Stimulated activated CD8-positive, alpha-beta memory T cell treated with anti-CD3 and anti-CD28 coated beads, Interleukin-15, amount 100 ng/mL, for 48 hours (primary cell): ENCODE measurements around the gene SCFD2.
"Not testable (repeated sequence)": the region's sequence is repeated elsewhere in the genome, so short reads cannot be mapped to it uniquely, and the experiment has no call there.

Source experiments
- DNase-seq, 2 donors: peaks; one replicate each; pipeline ENCODE4 v3.0.0-alpha.2; 2020; ENCODE audit warnings: low read depth in 2 of 2

The SCFD2 gene

DNA sequence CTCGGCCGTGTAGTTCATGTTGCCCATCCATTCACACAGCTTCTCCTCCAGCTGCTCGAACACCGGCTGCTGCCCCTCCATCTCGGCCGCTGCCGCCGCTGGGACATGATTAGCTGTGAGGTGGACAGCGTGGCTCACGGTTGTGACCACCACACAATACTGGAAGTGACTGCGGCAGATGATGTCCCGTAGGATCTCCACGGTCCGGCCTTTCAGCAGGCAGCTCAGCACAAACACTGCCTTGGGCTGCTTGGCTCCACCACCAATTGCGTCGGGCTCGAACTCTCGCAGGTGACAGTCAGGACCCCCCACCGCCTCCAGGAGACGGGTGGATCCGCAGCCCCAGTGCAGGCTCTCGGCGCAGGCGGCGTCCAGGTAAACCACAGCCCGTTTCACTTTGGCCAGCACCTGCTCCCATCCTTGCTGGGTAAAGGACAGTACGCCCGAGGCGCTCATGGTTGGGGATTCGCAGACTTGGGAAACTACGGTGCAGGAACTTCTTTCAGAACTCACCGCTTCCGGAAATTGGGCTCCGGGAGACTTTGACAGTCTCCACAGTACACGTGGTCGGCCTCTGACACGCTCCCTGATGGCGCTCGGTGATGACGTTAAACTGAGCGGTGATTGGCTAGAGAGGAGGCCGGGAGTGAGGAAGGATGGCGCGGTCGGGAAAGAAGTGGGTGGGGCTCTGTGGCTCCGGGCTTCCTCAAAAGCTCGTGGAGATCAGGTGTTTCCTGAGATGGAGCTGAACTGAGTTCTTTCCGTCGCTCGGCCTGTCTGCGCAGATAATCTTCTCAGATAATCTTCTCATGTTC is at the start of gene SCFD2:
Gene SCFD2 (minus strand): TSS at position 576 of the 815 bp plus-strand sequence.
- DNase-seq = peak; percentile 93 to 94

- not testable (repeated sequence) for DNase-seq
Observed at GRCh38 chr4:53409479-53409878, 43.6 kb upstream of the SCFD2 start.

DNA sequence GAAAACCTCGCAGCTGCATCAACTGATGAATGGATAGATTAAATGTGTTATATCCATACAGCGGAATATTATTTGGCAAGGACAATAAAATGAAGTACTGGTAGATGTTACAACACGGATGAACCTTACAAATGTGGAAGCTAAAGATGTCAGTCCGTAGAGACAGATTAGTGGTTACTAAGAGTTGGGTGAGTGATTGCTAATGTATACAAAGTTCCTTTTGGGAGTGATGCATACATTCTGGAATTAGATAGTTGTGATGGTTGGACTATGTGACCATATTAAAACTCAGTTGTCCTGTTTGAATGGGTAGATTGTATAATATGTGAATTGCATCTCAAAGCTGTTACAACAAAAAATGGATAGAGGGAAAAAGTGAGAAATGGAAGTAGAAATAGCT is 14.4 kb upstream of the SCFD2 start:
- DNase-seq = no peak

- no peak for DNase-seq
Observed at GRCh38 chr4:53378171-53378482, 12.3 kb upstream of the SCFD2 start.

DNA sequence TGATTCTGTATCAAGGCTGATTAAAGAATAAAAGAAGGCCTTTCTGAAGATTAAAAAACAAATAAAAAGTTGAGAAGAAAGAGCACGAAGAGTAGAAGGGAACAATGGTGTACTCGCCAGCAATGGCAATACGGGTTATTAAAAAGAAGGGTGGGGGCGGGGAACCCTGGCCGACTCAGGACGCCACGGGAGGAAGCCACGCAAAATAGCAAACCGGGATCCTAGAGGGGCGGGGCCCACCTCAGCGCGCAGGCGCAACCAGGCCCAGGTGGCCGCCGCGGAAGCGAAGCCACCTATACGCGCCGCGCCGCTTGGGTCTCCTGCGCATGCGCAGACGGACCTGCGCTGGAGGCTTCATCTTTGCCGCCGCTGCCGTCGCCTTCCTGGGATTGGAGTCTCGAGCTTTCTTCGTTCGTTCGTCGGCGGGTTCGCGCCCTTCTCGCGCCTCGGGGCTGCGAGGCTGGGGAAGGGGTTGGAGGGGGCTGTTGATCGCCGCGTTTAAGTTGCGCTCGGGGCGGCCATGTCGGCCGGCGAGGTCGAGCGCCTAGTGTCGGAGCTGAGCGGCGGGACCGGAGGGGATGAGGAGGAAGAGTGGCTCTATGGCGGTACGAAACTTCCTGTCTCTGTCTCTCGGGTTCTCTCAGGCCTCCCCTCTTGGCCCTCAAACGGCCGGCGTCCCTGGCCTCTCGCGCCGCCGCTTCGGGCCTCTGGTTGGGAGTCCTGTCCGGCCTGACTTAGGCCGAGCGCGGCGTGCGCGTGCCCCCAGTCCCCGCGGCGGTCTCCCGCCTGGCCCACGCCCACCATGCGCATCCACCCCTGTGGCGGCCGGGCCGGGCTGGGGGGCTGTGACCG is 11.7 kb upstream of the SCFD2 start, which contains the start of gene FIP1L1:
Gene FIP1L1 (plus strand): TSS at position 323 of the 852 bp plus-strand sequence. CDS start 198 bp downstream, at position 521.
- peak; percentile 93 to 94 for DNase-seq

DNA sequence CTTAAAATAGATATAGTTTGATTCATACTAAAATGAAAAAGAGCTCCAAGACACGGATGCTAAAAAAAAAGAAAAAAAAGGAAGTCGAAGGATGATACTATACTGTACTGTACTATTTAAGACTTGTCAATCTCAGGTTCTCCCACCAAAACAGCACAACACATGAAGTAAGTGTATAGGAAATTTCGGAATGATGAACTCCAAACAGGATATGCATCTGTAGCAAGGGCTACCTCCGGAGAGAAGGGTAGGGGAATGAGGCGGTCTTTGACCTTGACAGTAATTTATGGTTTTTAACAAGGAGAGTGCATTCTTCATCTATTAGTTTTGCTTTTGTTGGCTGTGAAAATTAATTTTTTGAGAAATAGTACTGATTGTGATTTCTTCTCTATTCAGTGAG is 11.0 kb upstream of the SCFD2 start:
- no peak for DNase-seq

GRCh38 chr4:53374777-53375258 is 9.0 kb upstream of the SCFD2 start:
- no peak for DNase-seq

DNA sequence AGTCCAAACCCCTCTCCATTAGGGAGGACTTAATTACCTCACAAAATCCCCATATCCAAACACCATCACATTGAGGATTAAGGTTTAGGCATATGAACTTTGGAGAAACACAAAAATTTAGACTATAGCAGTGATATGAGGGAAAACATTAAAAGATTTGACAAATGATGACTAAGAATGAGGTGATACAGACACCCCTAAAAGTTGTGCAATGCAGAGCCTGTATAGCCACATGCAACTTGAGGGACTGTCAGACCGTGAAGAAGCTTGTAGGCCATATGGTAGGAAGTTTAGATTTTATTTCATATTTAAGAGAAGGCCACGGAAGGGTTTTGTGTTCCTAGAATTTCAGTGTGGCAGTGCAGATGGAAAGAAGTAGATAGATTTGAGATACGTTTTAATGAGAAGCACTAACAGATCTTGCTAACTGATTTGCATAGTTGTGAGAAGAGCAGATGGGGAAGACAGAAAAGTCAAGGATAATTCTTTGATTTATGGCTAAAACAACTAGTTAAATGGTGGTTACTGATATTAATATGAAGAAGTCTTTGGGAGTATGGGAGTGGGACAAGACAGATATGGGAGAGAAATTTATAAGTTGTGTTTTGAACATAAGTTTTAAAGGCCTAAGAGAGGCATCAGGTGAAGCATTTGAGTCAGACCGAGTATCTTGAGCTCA is 6.1 kb upstream of the SCFD2 start:
- DNase-seq = no peak

DNA sequence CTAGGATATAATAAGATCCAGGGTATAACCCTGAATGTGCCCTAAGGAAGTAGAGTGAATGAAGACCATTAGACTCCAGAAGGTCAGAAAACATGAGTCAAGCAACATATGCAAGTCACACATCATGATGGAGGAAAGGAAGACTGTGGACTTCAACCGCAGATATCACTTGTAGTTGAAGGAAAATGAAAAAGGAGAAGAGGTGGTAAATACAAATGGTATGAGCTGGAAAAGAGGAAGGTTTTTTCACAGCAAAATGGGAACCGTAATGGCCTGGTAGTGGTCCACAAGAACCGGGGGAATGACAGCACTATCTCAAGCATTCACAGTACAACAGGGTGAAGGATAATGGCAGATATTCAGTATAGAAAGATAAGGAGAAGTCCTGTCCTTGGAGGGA is 5.2 kb upstream of the SCFD2 start:
- DNase-seq = no peak

GRCh38 chr4:53367721-53368120 is 1.9 kb upstream of the SCFD2 start:
- no peak for DNase-seq

DNA sequence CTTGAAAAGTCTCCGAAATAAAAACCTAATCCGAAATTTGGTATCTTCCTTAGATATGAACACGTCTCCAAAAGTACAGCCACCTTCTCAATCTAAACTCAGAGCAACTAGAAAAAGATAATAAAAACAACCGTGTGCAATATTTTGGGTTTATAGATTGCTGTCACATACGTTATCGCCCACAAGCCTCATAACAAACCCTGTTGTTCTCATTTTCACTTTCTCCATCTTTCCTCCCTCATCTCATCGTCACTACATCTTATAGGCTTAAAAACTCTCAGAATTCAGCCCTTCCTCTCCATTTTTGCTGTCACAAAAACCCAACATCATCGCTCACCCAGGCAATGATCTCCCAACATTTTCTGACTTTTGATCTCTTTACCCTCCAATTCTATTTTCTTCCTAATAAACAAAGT is 448 bp upstream of the SCFD2 start:
- DNase-seq = no peak

DNA sequence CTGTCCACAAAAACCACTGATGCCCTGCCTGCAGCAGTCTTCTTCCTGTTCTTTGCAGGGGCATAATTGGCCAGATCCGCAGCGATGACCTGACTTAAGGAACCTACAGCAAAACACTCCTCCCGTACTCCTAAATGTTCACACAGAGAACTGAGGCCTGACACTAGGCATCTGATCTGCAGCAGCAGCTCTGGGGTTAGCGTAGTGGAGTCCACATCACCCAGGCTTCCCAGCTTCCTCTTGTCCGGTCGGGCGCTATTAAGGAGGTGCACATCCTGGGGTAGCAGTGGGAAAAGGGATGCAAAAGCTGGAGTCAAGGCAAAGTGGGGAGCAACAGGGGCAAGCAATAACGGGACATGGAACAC is 758 bp downstream of the SCFD2 start:
- peak in 1 of 2 donors; percentile 1 for DNase-seq

- no peak for DNase-seq
Observed at GRCh38 chr4:53364624-53365023, 1.2 kb downstream of the SCFD2 start.

DNA sequence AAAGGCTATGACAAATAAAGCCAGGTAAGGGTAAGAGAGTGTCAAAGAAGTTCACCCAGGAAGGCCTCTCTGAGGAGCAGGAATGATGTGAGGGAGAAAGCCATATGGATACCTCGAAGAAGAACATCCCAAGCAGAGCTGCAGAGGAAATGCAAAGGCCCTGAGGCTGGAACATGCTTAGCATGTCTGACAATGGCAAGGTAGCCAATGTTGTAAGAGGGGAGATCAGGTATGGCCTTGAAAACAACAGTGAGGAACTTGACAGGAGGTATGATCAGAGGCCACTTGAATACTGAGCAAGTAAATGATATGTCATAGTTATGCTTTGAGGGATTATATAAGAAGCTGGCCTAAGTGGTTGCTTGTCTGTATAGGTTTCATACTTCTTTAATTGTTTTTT is 3.8 kb downstream of the SCFD2 start:
- DNase-seq = no peak

DNA sequence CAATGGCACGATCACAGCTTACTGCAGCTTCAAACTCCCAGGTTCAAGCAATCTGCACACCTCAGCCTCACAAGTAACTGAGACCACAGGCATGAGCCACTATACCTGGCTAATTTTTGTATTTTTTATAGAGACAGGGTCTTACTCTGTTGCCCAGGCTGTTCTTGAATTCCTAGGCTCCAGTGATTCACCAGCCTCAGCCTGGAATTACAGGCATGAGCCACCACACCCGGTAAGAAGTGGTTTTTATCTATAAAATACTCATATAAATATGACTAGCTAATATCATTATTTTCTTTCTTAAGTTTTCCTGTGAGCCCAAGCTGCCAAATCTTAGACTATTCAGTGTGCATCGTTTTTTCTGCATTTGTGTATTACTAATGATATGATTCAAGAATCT is 4.4 kb downstream of the SCFD2 start:
- DNase-seq = no peak

DNA sequence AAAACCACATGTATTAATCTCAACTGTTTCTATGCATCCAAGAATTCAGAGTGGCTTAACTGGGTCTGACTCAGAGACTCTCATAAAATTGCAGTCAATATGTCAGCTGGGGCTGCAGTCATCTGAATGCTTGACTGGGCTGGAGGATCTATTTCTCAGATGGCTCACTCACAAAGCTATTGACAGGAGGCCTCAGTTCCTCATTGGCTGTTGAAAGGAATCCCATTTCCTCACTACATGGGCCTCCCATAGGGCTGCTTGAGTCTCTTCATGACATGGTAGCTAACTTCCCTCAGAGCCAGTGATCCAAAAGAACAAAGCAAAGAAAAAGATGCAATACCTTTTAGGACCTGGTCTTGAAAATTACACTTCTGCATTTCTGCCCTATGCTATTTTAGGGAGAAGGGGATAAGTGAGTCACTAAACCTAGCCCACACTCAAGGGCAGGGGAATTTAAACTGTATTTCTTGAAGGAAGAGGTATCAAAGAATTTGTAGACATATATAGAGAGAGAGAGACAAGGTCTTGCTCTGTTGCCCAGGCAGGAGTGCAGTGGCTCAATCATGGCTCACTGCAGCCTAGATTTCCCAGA is 9.8 kb downstream of the SCFD2 start:
- DNase-seq = no peak

GRCh38 chr4:53354012-53354722 is 11.7 kb downstream of the SCFD2 start:
- DNase-seq = no peak

DNA sequence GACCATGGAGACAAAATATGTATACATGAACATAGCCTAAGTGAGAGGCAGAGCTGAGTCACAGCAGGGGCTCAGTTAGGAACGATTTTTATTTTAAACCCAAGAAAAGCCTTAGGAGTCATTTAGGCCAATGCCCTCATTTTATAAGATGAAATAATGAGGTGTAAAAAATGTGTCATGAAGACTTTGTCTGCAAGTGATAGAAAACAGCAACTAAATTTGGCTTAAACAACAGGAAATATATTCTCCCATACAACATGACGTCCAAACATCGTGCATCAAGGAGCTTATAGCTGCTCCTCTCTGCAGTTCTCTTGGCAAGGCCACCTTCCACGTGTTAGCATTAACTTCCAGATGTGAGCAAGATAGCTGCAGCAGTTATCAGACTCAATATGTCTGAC is 16.8 kb downstream of the SCFD2 start:
- DNase-seq = no peak

DNA sequence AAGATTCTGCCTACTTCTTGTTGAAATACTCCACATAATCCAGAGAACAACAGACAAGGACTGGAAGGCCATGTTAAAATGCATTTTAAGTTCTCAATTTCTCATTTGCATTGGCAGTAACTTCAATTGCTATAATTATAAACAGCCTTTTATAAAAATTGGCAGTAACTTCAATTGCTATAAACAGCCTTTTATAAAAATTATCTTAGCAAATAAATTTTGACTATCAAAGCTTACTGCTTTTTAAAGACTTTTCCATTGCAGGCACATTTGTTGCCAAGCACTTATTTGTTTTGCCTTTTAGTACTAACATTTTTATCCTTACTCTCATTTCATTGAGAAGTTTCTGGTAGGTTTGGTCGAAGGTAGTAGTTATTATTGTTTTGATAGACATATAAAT is 17.8 kb downstream of the SCFD2 start:
- DNase-seq = no peak

GRCh38 chr4:53346920-53347852 is 18.7 kb downstream of the SCFD2 start:
- DNase-seq = no peak
